OCI-LY7 (cell line): ENCODE measurements around the gene GGTA1. TPM values are rescaled to one million over a fixed set of nuclear protein-coding genes. Genes with fewer than 3 reads are reported as not detected.

ENCODE experiments used
- BruUV-seq: library from RNA; stranded (reverse); fragments of 400-500 nt; replicated peaks from 2 replicates; lab custom pipeline; 2021; lab: Mats Ljungman, UMichigan
- CTCF ChIA-PET: fragments of 300-600 bp; sonication (Branson Sonifier 250); formaldehyde crosslinking; loops from one replicate; lab custom pipeline; 2022; ENCODE audit warnings: antibody characterized with exemption; ENCODE audit not compliant: unreplicated experiment; lab: Charles Lee
- POLR2A ChIA-PET: fragments of 300-600 bp; sonication (Branson Sonifier 250); formaldehyde crosslinking; loops from one replicate; lab custom pipeline; 2022; ENCODE audit warnings: antibody characterized with exemption; lab: Charles Lee
- DNase-seq: peaks from one replicate; pipeline ENCODE4 v3.0.0-alpha.2; 2015; ENCODE audit warnings: low spot score
- H2AFZ ChIP-seq: fragments of 200-600 bp; sonication (generic), shearing (Covaris generic); 2 replicates; pipeline ENCODE4 v1.6.1; 2014; ENCODE audit warnings: mild to moderate bottlenecking, antibody characterized with exemption, low read length, moderate library complexity
- H3K27ac ChIP-seq: fragments of 200-600 bp; sonication (generic); 2 replicates; pipeline ENCODE4 v1.5.1; 2014; ENCODE audit warnings: mixed run types, low read depth, mild to moderate bottlenecking, moderate library complexity, low read length, inconsistent platforms; ENCODE audit not compliant: poor library complexity, severe bottlenecking
- H3K36me3 ChIP-seq: fragments of 200-600 bp; sonication (generic); 2 replicates; pipeline ENCODE4 v1.6.1; 2014; ENCODE audit warnings: mild to moderate bottlenecking, antibody characterized with exemption, low read length, moderate library complexity, mixed read lengths; ENCODE audit not compliant: insufficient read depth
- H3K4me1 ChIP-seq: fragments of 200-600 bp; sonication (generic); 2 replicates; pipeline ENCODE4 v1.5.1; 2014; ENCODE audit warnings: mild to moderate bottlenecking, low read length; ENCODE audit not compliant: insufficient read depth, poor library complexity, severe bottlenecking
- H3K4me2 ChIP-seq: fragments of 200-600 bp; sonication (generic); 2 replicates; pipeline ENCODE4 v1.6.1; 2014; ENCODE audit warnings: mild to moderate bottlenecking, low read length
- H3K4me3 ChIP-seq: fragments of 200-600 bp; sonication (generic); 2 replicates; pipeline ENCODE4 v1.5.1; 2014; ENCODE audit warnings: mild to moderate bottlenecking, low read depth, low read length; ENCODE audit not compliant: poor library complexity, severe bottlenecking
- H3K79me2 ChIP-seq: fragments of 200-600 bp; sonication (generic); 2 replicates; pipeline ENCODE4 v1.6.1; 2016; ENCODE audit warnings: low read depth, mild to moderate bottlenecking, low read length, moderate library complexity, mixed read lengths; ENCODE audit not compliant: insufficient read depth
- H3K9me2 ChIP-seq: fragments of 200-600 bp; sonication (generic); 2 replicates; pipeline ENCODE4 v1.6.1; 2016; ENCODE audit warnings: mild to moderate bottlenecking, low read length, mixed read lengths; ENCODE audit not compliant: insufficient read depth
- H3K9me3 ChIP-seq: fragments of 200-600 bp; sonication (generic); 2 replicates; pipeline ENCODE4 v1.6.1; 2014; ENCODE audit warnings: mild to moderate bottlenecking, mixed run types, low read length, mixed read lengths
- H4K20me1 ChIP-seq: fragments of 200-600 bp; sonication (generic); 2 replicates; pipeline ENCODE4 v1.6.1; 2014; ENCODE audit warnings: mild to moderate bottlenecking, antibody characterized with exemption, low read length, moderate library complexity, mixed read lengths; ENCODE audit not compliant: insufficient read depth
- EZH2phosphoT487 ChIP-seq: fragments of 200-600 bp; sonication (generic); IDR thresholded peaks from 2 replicates; pipeline ENCODE4 v1.6.1; 2018; ENCODE audit warnings: low read depth, borderline replicate concordance, mild to moderate bottlenecking, mixed run types, antibody characterized with exemption, low read length, moderate library complexity, mixed read lengths
- intact Hi-C: fragments of 100-400 bp; cut with micrococcal nuclease; formaldehyde crosslinking; loops from one replicate; pipeline ENCODE4 v1.10.0; 2022; ENCODE audit not compliant: unreplicated experiment
- total RNA-seq, 2 experiments: library from RNA; depleted of rRNA in 1 of 2; stranded (reverse); fragments of >200 nt in 1 of 2; shearing (Covaris generic) in 1 of 2; gene quantifications; 2 replicates each; pipeline ENCODE4 v1.2.3, GENCODE V29; 2014 to 2022
- TF ChIP-seq, protein P1 (sequence below): fragments of 200-600 bp; sonication (generic); conservative IDR thresholded peaks from 2 replicates; pipeline ENCODE4 v1.5.1; 2014; ENCODE audit warnings: mild to moderate bottlenecking, antibody characterized with exemption, low read length, moderate library complexity, mixed read lengths

GGTA1 gene
- total RNA-seq, 2 experiments from 2014 or later = not detected

DNA sequence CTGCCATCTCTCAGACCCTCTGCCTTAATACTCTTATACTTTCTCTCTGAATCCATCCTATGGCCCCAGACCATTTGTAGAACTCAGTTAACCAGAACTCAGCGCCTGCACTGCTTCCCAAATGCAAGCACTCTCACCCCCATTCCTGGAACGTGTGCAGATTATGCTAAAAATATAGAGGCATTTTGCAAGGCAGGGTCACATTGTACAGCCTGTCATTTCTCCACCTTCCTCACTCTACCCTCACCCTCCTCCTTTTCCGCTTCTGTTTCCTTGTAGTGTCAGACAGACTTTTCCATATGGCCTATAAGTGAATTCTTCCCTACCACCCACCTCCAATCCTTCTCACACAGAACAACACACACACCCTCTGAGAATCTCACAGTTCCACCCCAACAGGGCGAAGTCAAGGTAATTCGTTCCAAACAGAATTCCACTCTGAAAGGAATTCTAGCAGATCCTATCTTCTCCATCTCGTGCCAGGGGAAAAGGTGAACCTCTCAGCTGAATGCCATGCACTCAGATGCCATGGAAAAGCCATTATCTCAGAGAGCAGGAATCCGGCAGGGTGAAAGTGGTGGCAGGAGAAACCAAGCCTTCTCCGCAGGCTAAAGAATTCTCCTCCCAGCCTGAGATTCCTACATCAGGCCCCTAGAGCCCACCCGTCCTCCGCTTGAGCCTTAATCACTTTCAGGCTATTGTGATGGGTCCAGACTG lies 25.3 kb downstream of the GGTA1 start:
- no peak for TF ChIP-seq EZH2phosphoT487
- TF ChIP-seq, protein P1, sequence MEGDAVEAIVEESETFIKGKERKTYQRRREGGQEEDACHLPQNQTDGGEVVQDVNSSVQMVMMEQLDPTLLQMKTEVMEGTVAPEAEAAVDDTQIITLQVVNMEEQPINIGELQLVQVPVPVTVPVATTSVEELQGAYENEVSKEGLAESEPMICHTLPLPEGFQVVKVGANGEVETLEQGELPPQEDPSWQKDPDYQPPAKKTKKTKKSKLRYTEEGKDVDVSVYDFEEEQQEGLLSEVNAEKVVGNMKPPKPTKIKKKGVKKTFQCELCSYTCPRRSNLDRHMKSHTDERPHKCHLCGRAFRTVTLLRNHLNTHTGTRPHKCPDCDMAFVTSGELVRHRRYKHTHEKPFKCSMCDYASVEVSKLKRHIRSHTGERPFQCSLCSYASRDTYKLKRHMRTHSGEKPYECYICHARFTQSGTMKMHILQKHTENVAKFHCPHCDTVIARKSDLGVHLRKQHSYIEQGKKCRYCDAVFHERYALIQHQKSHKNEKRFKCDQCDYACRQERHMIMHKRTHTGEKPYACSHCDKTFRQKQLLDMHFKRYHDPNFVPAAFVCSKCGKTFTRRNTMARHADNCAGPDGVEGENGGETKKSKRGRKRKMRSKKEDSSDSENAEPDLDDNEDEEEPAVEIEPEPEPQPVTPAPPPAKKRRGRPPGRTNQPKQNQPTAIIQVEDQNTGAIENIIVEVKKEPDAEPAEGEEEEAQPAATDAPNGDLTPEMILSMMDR = no peak
- no peaks in the 10 kb centered on the region for H3K9me3 ChIP-seq
- no peak overlapping the region for H3K27ac ChIP-seq
- no peaks in the 10 kb centered on the region for H3K79me2 ChIP-seq
- no peak overlapping the region for H3K4me2 ChIP-seq
- POLR2A ChIA-PET = no interaction called here
- CTCF ChIA-PET = no interaction called here
- DNase-seq = no peak
- no peak overlapping the region for H2AFZ ChIP-seq
- no peaks in the 10 kb centered on the region for H3K4me1 ChIP-seq
- no peak overlapping the region for H3K4me3 ChIP-seq
- no peaks in the 10 kb centered on the region for H3K9me2 ChIP-seq
- intact Hi-C loops = no loop called here
- BruUV-seq = no TSS peak
- no peaks in the 10 kb centered on the region for H4K20me1 ChIP-seq
- H3K36me3 ChIP-seq = no peaks in the 10 kb centered on the region

GRCh38 chr9:121473229-121473628 lies 26.4 kb downstream of the GGTA1 start:
- TF ChIP-seq, protein P1 = no peak
- TF ChIP-seq EZH2phosphoT487 = no peak
- Histone ChIP-seq H3K4me1 (no peaks in the 10 kb centered on the region), H3K4me3 (no peak overlapping the region), H3K9me2 (no peaks in the 10 kb centered on the region), H4K20me1 (no peaks in the 10 kb centered on the region), H3K4me2 (no peak overlapping the region), H3K79me2 (no peaks in the 10 kb centered on the region), H2AFZ (no peak overlapping the region), H3K9me3 (no peaks in the 10 kb centered on the region), H3K36me3 (no peaks in the 10 kb centered on the region), H3K27ac (no peak overlapping the region)
- CTCF ChIA-PET = no interaction called here
- no TSS peak for BruUV-seq
- POLR2A ChIA-PET = no interaction called here
- DNase-seq = no peak
- intact Hi-C loops = no loop called here

DNA sequence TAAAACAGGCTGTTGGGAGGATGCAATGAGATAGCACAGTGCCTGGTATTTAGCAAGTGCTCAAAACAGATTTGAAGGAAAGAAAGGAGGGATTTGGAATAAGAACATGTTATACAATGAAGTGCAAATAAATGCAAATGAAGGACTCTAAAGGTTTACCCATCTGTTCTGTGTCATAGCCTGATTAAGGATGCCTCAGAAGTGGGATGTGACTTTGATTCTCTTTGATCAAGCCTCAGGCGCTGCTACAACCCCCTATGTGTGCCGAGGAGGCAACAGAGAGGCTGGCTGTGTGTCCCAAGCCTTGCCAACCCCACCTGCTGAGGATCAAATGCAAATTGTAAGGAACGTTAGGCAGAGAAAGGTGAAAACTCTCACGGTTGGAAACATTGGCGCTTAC lies 27.2 kb downstream of the GGTA1 start:
- DNase-seq = no peak
- Histone ChIP-seq H3K9me2 (no peaks in the 10 kb centered on the region), H4K20me1 (no peaks in the 10 kb centered on the region), H3K4me1 (no peaks in the 10 kb centered on the region), H3K79me2 (no peaks in the 10 kb centered on the region), H2AFZ (no peak overlapping the region), H3K4me2 (no peak overlapping the region), H3K9me3 (no peaks in the 10 kb centered on the region), H3K4me3 (no peak overlapping the region), H3K27ac (no peak overlapping the region), H3K36me3 (no peaks in the 10 kb centered on the region)
- intact Hi-C loops = no loop called here
- BruUV-seq = no TSS peak
- CTCF ChIA-PET = no interaction called here
- TF ChIP-seq, protein P1 = no peak
- no peak for TF ChIP-seq EZH2phosphoT487
- POLR2A ChIA-PET = interaction anchor here (0.5 kb wide), 1 partner anchor 168 kb away, joined by 3 read pairs; no protein-coding TSS in a partner anchor
